Astrocyte (in vitro differentiated cells and primary cell): Measurements from ENCODE around the gene NDUFA13.

Experiments
- EZH2 ChIP-seq: IDR thresholded peaks from 2 replicates; pipeline ENCODE4 v1.6.1; 2012; ENCODE audit warnings: mild to moderate bottlenecking, low read length, inconsistent platforms; ENCODE audit not compliant: insufficient read depth
- TF ChIP-seq, protein P1 (sequence below): IDR thresholded peaks from 2 replicates; pipeline ENCODE4 v1.5.1; 2011; ENCODE audit warnings: low read depth, mild to moderate bottlenecking, inconsistent platforms, low read length, moderate library complexity; ENCODE audit not compliant: insufficient read depth

GRCh38 chr19:19545707-19546106, 29.7 kb downstream of the NDUFA13 start:
- TF ChIP-seq, protein P1, sequence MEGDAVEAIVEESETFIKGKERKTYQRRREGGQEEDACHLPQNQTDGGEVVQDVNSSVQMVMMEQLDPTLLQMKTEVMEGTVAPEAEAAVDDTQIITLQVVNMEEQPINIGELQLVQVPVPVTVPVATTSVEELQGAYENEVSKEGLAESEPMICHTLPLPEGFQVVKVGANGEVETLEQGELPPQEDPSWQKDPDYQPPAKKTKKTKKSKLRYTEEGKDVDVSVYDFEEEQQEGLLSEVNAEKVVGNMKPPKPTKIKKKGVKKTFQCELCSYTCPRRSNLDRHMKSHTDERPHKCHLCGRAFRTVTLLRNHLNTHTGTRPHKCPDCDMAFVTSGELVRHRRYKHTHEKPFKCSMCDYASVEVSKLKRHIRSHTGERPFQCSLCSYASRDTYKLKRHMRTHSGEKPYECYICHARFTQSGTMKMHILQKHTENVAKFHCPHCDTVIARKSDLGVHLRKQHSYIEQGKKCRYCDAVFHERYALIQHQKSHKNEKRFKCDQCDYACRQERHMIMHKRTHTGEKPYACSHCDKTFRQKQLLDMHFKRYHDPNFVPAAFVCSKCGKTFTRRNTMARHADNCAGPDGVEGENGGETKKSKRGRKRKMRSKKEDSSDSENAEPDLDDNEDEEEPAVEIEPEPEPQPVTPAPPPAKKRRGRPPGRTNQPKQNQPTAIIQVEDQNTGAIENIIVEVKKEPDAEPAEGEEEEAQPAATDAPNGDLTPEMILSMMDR: no peak
- TF ChIP-seq EZH2: no peak
